Measurements from ENCODE around the gene PPP1R27.

The PPP1R27 gene

GRCh38 chr17:81860756-81861568 lies 26.1 kb upstream of the PPP1R27 start:
- DNase-seq (ENCODE audit: low read depth in 2 of 2), result peak; percentile 97 to 99

- no peak for DNase-seq (ENCODE audit: low read depth in 2 of 2)
Measured at GRCh38 chr17:81859906-81860755, 25.3 kb upstream of the PPP1R27 start, which contains the start of gene P4HB. Gene P4HB (minus strand): TSS chr17:81860535. CDS start chr17:81860471, 64 bp downstream.

GRCh38 chr17:81858967-81859905 lies 24.4 kb upstream of the PPP1R27 start:
- DNase-seq (ENCODE audit: low read depth in 2 of 2), result no peak

- no peak for DNase-seq (ENCODE audit: low read depth in 2 of 2)
Measured at GRCh38 chr17:81858170-81858966, 23.5 kb upstream of the PPP1R27 start.

GRCh38 chr17:81854974-81855774 lies 20.3 kb upstream of the PPP1R27 start:
- DNase-seq (ENCODE audit: low read depth in 2 of 2), result no peak

GRCh38 chr17:81852237-81852636 lies 17.4 kb upstream of the PPP1R27 start:
- DNase-seq (ENCODE audit: low read depth in 2 of 2), result no peak

GRCh38 chr17:81851423-81851822 lies 16.6 kb upstream of the PPP1R27 start:
- DNase-seq (ENCODE audit: low read depth in 2 of 2), result no peak

- no peak for DNase-seq (ENCODE audit: low read depth in 2 of 2)
Measured at GRCh38 chr17:81849457-81849856, 14.6 kb upstream of the PPP1R27 start.

GRCh38 chr17:81846743-81847689 lies 12.2 kb upstream of the PPP1R27 start:
- DNase-seq (ENCODE audit: low read depth in 2 of 2), result no peak

- DNase-seq (ENCODE audit: low read depth in 2 of 2), result no peak
Measured at GRCh38 chr17:81845881-81846742, 11.3 kb upstream of the PPP1R27 start.

- no peak for DNase-seq (ENCODE audit: low read depth in 2 of 2)
Measured at GRCh38 chr17:81845361-81845760, 10.5 kb upstream of the PPP1R27 start.

- DNase-seq (ENCODE audit: low read depth in 2 of 2), result no peak
Measured at GRCh38 chr17:81844887-81845286, 10.0 kb upstream of the PPP1R27 start.

- no peak for DNase-seq (ENCODE audit: low read depth in 2 of 2)
Measured at GRCh38 chr17:81844327-81844851, 9.5 kb upstream of the PPP1R27 start.

GRCh38 chr17:81843713-81844326 lies 9.0 kb upstream of the PPP1R27 start:
- DNase-seq (ENCODE audit: low read depth in 2 of 2), result no peak

- no peak for DNase-seq (ENCODE audit: low read depth in 2 of 2)
Measured at GRCh38 chr17:81842725-81843504, 8.1 kb upstream of the PPP1R27 start.

GRCh38 chr17:81842378-81842724 lies 7.5 kb upstream of the PPP1R27 start:
- no peak for DNase-seq (ENCODE audit: low read depth in 2 of 2)
